SJCRH30 (cell line): ENCODE data around the gene CALCOCO1. TPM values are rescaled to one million over a fixed set of nuclear protein-coding genes. Genes with fewer than 3 reads are reported as not detected.
"Not testable (repeated sequence)": the region's sequence is repeated elsewhere in the genome, so short reads cannot be mapped to it uniquely, and the experiment has no call there.

Experiments used
- DNase-seq, 2 experiments: peaks; one replicate each; pipeline ENCODE4 v3.0.0-alpha.2; 2015 to 2020
- H3K27ac ChIP-seq: fragments of 250-450 bp; sonication (Bioruptor Pico); 2 replicates; pipeline ENCODE4 v1.5.1; 2020; ENCODE audit warnings: mild to moderate bottlenecking, moderate library complexity
- H3K27me3 ChIP-seq: fragments of 250-450 bp; sonication (Bioruptor Pico); 2 replicates; pipeline ENCODE4 v1.5.1; 2020; ENCODE audit warnings: mild to moderate bottlenecking, moderate library complexity
- H3K36me3 ChIP-seq: fragments of 250-450 bp; sonication (Bioruptor Pico); 2 replicates; pipeline ENCODE4 v1.5.1; 2020; ENCODE audit warnings: mild to moderate bottlenecking, moderate library complexity
- H3K4me1 ChIP-seq: fragments of 250-450 bp; sonication (Bioruptor Pico); 2 replicates; pipeline ENCODE4 v1.5.1; 2020; ENCODE audit warnings: mild to moderate bottlenecking, moderate library complexity
- H3K4me3 ChIP-seq: fragments of 250-450 bp; sonication (Bioruptor Pico); 2 replicates; pipeline ENCODE4 v1.5.1; 2020; ENCODE audit warnings: mild to moderate bottlenecking, moderate library complexity
- H3K9me3 ChIP-seq: fragments of 250-450 bp; sonication (Bioruptor Pico); replicated peaks from 2 replicates; pipeline ENCODE4 v1.5.1; 2020; ENCODE audit warnings: mild to moderate bottlenecking, moderate library complexity
- total RNA-seq: library from RNA; depleted of rRNA; stranded (reverse); fragments of >200 nt; shearing (Covaris generic); gene quantifications from 2 replicates; pipeline ENCODE4 v1.2.3, GENCODE V29; 2014; rRNA removed

CALCOCO1 gene
- total RNA-seq, result 18.2 and 20.3 TPM in 2 replicates

DNA sequence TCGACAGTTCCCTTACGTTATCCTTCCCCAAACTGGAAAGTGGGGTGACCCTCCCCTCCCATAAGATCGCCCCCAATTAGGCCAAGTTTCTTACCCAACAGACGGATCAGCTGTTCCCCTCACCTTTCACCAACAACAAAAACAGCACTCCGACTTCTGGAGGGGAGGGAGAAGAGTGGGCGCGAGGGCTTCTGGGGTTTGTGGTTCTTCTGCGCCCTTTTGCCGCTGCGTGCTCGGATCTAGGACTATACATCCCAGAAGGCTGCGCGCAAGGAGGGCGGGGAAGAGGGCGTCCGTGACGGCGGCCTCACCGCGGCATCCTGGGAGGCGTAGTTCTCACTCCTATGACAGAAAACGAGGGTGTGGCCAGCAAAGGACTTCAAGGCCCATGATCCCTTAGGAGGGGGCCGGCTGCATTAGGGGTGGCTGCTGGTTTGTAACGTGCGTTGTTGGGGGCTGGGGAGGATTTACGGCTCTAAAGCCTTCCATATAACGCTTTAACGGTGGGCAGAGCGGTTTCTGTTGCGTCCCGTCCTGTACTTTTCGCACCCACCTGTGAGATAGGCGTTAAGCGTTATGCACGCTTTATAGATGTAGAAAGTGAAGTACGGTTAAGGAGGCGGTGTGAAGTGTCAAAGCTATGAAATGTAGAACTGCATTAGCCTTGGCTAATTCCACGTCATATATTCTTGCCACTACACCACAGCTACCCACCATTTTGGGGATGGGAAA lies at the start of gene CALCOCO1:
Gene CALCOCO1, minus strand, starts transcription at position 143 of the 732 bp plus-strand sequence. CDS start 2,210 bp downstream, outside the sequence.
- Histone ChIP-seq H3K4me3 (peak within 1 kb of the TSS; percentile 69), H3K27ac (peak within 1 kb of the TSS; percentile 9; the same call in 1 of the 2 replicates), H3K4me1 (no peaks in the 10 kb centered on the region), H3K36me3 (no peaks in the 10 kb centered on the region), H3K27me3 (no peaks in the 10 kb centered on the region), H3K9me3 (no peaks in the 10 kb centered on the region)
- DNase-seq, result peak; percentile 96 to 97

- Histone ChIP-seq H3K4me3 (no peak overlapping the region), H3K9me3 (no peaks in the 10 kb centered on the region), H3K4me1 (no peaks in the 10 kb centered on the region), H3K27me3 (peaks cover 10% of the 10 kb centered on the region; the same call in 1 of the 2 replicates), H3K27ac (no peak overlapping the region), H3K36me3 (no peaks in the 10 kb centered on the region)
- DNase-seq, result no peak
Measured at GRCh38 chr12:53776872-53777271, 49.6 kb upstream of the CALCOCO1 start.

DNA sequence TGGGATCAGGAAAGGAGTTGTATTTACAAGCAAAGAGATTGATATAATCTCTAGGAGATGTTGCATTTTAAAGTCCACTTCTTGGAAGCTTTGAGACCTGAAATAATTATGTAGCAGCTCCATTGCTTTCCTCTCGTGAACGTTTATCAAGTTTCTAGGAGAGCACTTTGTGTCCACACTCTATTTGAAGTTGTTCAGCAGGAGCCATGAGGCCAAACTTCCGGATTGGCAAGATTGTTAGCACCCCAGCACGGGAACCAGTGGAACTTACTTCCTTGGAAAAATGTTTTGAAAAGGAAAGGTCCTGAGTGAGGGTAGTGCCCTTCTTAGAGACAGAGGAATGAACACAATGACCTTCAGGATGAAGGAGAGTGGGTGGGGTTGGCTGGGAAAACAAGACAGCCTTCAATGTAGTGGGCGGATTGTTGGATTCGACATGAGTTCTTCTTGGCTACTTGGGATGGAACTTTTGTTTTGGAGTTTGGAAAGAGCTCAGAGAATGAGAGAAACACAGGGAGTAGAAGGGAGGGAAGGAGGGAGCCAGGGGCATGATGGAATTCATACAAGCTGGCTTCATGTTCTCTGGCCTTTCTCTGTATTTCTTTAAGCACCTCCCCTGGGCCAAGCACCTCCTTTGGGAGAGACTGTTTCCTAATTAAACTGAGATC lies 48.4 kb upstream of the CALCOCO1 start:
- DNase-seq, result no peak
- Histone ChIP-seq H3K27me3 (peaks cover 10% of the 10 kb centered on the region; the same call in 1 of the 2 replicates), H3K36me3 (no peaks in the 10 kb centered on the region), H3K4me3 (no peak overlapping the region), H3K27ac (no peak overlapping the region), H3K9me3 (no peaks in the 10 kb centered on the region), H3K4me1 (no peaks in the 10 kb centered on the region)

- Histone ChIP-seq H3K4me1 (no peaks in the 10 kb centered on the region; the same call in 1 of the 2 replicates), H3K27ac (no peak overlapping the region), H3K36me3 (no peaks in the 10 kb centered on the region), H3K9me3 (no peaks in the 10 kb centered on the region), H3K4me3 (no peak overlapping the region), H3K27me3 (peaks cover 12% of the 10 kb centered on the region; the same call in 1 of the 2 replicates)
- no peak for DNase-seq
Measured at GRCh38 chr12:53770281-53770680, 43.0 kb upstream of the CALCOCO1 start.

GRCh38 chr12:53768976-53769375 lies 41.7 kb upstream of the CALCOCO1 start:
- Histone ChIP-seq H3K36me3 (no peaks in the 10 kb centered on the region), H3K27ac (no peak overlapping the region), H3K9me3 (no peaks in the 10 kb centered on the region), H3K4me1 (no peaks in the 10 kb centered on the region; the same call in 1 of the 2 replicates), H3K4me3 (no peak overlapping the region), H3K27me3 (peaks cover 16% of the 10 kb centered on the region; the same call in 1 of the 2 replicates)
- DNase-seq, result no peak

GRCh38 chr12:53766881-53767280 lies 39.6 kb upstream of the CALCOCO1 start:
- no peak for DNase-seq

DNA sequence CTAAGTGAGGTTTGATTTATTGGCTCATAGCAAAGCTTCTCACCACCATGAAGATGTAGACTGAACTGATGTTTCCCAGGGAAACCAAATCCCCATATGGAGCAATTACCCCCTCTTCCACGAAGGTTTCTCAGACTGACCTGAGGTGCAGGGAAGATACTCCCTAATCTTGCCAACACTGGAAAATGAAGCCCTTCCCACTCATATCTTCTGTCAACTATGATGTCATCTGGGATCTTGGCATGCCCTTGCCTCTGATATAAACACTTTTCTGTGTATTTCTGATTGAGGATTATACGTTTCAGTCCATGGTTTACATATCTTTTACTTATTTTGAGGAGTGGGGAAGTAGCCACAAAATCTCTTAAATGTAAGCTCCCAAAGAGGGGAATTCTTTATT lies 38.6 kb upstream of the CALCOCO1 start:
- peaks cover 13% of the 10 kb centered on the region; the same call in 1 of the 2 replicates for H3K27me3 ChIP-seq
- no peaks in the 10 kb centered on the region for H3K36me3 ChIP-seq
- no peak for DNase-seq
- no peaks in the 10 kb centered on the region for H3K9me3 ChIP-seq
- H3K27ac ChIP-seq, result no peak overlapping the region
- no peak overlapping the region for H3K4me3 ChIP-seq
- no peaks in the 10 kb centered on the region; the same call in 1 of the 2 replicates for H3K4me1 ChIP-seq

More at GRCh38 chr12:53766881-53767280, 39.6 kb upstream of the CALCOCO1 start:
- no peaks in the 10 kb centered on the region for H3K9me3 ChIP-seq
- H3K4me3 ChIP-seq, result no peak overlapping the region
- H3K36me3 ChIP-seq, result no peaks in the 10 kb centered on the region
- H3K27me3 ChIP-seq, result peaks cover 13% of the 10 kb centered on the region; the same call in 1 of the 2 replicates
- no peak overlapping the region for H3K27ac ChIP-seq
- no peaks in the 10 kb centered on the region; the same call in 1 of the 2 replicates for H3K4me1 ChIP-seq

DNA sequence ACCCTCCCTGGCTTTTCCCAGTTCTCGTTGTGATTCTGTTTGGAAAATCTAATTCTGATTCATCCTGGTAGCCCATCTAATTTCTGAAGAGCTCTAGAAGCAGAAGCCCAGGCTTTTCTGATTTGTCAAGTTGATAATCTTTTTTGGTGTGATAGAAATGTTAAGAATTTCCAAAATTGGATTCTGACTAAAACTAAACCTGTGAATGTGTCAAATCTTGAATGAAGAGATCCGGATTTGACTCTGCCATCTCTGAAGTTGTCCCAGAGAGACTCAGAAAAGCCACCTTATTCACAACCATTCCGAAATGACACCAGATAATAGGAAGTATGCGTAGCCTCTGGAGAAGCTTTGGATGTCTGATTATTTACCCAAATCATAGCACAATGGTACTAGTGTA lies 37.4 kb upstream of the CALCOCO1 start:
- Histone ChIP-seq H3K9me3 (no peaks in the 10 kb centered on the region), H3K27ac (no peak overlapping the region), H3K4me1 (no peaks in the 10 kb centered on the region), H3K27me3 (peaks cover 13% of the 10 kb centered on the region; the same call in 1 of the 2 replicates), H3K36me3 (no peaks in the 10 kb centered on the region), H3K4me3 (no peak overlapping the region)
- DNase-seq, result no peak

DNA sequence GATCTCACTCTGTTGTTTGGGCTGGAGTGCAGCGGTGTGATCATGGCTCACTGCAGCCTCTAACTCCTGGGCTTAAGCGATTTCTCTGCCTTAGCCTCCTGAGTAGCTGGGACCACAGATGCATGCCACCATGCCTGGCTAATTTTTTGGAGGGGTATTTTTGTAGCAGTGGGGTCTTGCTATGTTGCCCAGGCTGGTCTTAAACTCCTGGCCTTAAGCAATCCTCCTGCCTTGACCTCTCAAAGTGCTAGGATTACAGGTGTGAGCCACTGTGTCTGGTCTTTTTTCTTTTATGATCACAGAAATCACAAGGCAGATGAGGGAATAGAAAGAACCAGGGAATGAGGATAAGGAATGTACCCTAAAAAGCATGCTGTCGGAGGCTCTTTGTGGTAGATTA lies 35.5 kb upstream of the CALCOCO1 start:
- not testable (repeated sequence) for H3K36me3 ChIP-seq, H3K4me3 ChIP-seq, H3K4me1 ChIP-seq, H3K27ac ChIP-seq, DNase-seq, H3K9me3 ChIP-seq
- H3K27me3 ChIP-seq, result peaks cover 13% of the 10 kb centered on the region

GRCh38 chr12:53761306-53761705 lies 34.1 kb upstream of the CALCOCO1 start:
- no peak for DNase-seq
- no peak overlapping the region for H3K27ac ChIP-seq
- peaks cover 15% of the 10 kb centered on the region for H3K27me3 ChIP-seq
- H3K4me1 ChIP-seq, result no peaks in the 10 kb centered on the region
- H3K4me3 ChIP-seq, result no peak overlapping the region
- no peaks in the 10 kb centered on the region for H3K9me3 ChIP-seq
- H3K36me3 ChIP-seq, result no peaks in the 10 kb centered on the region

GRCh38 chr12:53759261-53759660 lies 32.0 kb upstream of the CALCOCO1 start:
- H3K27ac ChIP-seq, result no peak overlapping the region
- H3K4me1 ChIP-seq, result no peaks in the 10 kb centered on the region
- no peaks in the 10 kb centered on the region for H3K9me3 ChIP-seq
- H3K36me3 ChIP-seq, result no peaks in the 10 kb centered on the region
- H3K27me3 ChIP-seq, result peaks cover 6% of the 10 kb centered on the region
- H3K4me3 ChIP-seq, result no peak overlapping the region
- no peak for DNase-seq

- Histone ChIP-seq H3K36me3 (no peaks in the 10 kb centered on the region), H3K27ac (no peak overlapping the region), H3K4me3 (no peak overlapping the region), H3K9me3 (no peaks in the 10 kb centered on the region), H3K4me1 (no peaks in the 10 kb centered on the region), H3K27me3 (peaks cover 6% of the 10 kb centered on the region)
- no peak for DNase-seq
Measured at GRCh38 chr12:53758730-53759103, 31.5 kb upstream of the CALCOCO1 start.

GRCh38 chr12:53758081-53758729 lies 31.0 kb upstream of the CALCOCO1 start:
- Histone ChIP-seq H3K27ac (no peak overlapping the region), H3K27me3 (peaks cover 6% of the 10 kb centered on the region), H3K36me3 (no peaks in the 10 kb centered on the region), H3K4me3 (no peak overlapping the region), H3K9me3 (no peaks in the 10 kb centered on the region), H3K4me1 (no peaks in the 10 kb centered on the region)
- DNase-seq, result no peak

DNA sequence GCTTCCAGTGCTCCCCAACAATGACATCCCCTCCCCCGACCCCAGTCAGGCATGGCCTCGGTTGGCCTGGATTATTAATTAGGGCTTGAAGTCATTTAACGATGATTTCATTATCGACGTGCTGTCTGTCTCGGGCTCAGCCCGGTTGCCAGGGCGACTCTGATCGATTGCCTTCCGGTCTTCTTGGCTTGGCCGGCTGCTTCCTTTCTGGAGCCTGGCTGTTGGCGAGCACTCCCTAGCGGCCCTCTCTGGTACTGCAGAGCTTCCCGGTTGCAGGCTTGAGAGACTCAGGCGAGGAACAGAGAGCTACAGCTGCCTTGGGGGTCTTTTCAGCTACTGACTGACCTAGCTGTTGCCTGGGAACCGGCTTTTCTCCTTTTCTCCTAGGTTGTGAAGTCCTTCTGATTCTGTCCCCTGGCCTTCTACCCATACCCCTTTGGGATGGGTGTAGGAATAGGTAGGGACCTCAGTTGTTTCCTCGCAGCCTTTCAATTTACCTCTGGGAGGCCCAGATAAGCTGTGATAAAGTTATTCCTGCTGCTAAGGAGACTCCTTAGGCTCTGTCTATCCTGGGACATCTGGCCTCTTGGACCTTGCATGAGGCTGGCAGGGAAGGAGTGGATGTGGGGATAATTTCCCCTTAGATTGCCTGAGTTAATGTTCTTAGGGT lies 30.0 kb upstream of the CALCOCO1 start:
- Histone ChIP-seq H3K36me3 (no peaks in the 10 kb centered on the region), H3K4me3 (peak overlapping the region; percentile 15; the same call in 1 of the 2 replicates), H3K9me3 (no peaks in the 10 kb centered on the region), H3K27me3 (peaks cover 10% of the 10 kb centered on the region), H3K27ac (no peak overlapping the region), H3K4me1 (no peaks in the 10 kb centered on the region)
- DNase-seq, result peak; percentile 61 to 80
